HG03196 (cell line): Measurements from ENCODE around the gene GNA14.
"Not testable (repeated sequence)": the region's sequence is repeated elsewhere in the genome, so short reads cannot be mapped to it uniquely, and the experiment has no call there.

ENCODE experiments used
- ATAC-seq: cut with Tn5 transposase; IDR thresholded peaks from one replicate; pipeline ENCODE4 v1.9.1; 2021; ENCODE audit not compliant: unreplicated experiment

GNA14 gene

GRCh38 chr9:77455312-77455927 lies 192.7 kb downstream of the GNA14 start:
- no peak for ATAC-seq

GRCh38 chr9:77454663-77455062 lies 193.5 kb downstream of the GNA14 start:
- no peak for ATAC-seq

- no peak for ATAC-seq
Observed at GRCh38 chr9:77453825-77454647, 194.1 kb downstream of the GNA14 start.

- no peak for ATAC-seq
Observed at GRCh38 chr9:77451507-77451906, 196.6 kb downstream of the GNA14 start.

- no peak for ATAC-seq
Observed at GRCh38 chr9:77450085-77450475, 198.0 kb downstream of the GNA14 start.

GRCh38 chr9:77449240-77450084 lies 198.7 kb downstream of the GNA14 start:
- no peak for ATAC-seq

- no peak for ATAC-seq
Observed at GRCh38 chr9:77447646-77448045, 200.5 kb downstream of the GNA14 start.

GRCh38 chr9:77442436-77442835 lies 205.7 kb downstream of the GNA14 start:
- ATAC-seq = no peak

- ATAC-seq = not testable (repeated sequence)
Observed at GRCh38 chr9:77441124-77441523, 207.0 kb downstream of the GNA14 start.

GRCh38 chr9:77440057-77440456 lies 208.1 kb downstream of the GNA14 start:
- ATAC-seq = no peak

GRCh38 chr9:77438653-77439052 lies 209.5 kb downstream of the GNA14 start:
- ATAC-seq = no peak

- ATAC-seq = no peak
Observed at GRCh38 chr9:77435688-77436087, 212.4 kb downstream of the GNA14 start.

GRCh38 chr9:77435277-77435676 lies 212.8 kb downstream of the GNA14 start:
- ATAC-seq = no peak

GRCh38 chr9:77433675-77434445 lies 214.3 kb downstream of the GNA14 start:
- peak; percentile 73 for ATAC-seq

- no peak for ATAC-seq
Observed at GRCh38 chr9:77432053-77432452, 216.1 kb downstream of the GNA14 start.

- no peak for ATAC-seq
Observed at GRCh38 chr9:77429928-77430327, 218.2 kb downstream of the GNA14 start.

GRCh38 chr9:77427256-77427927 lies 220.7 kb downstream of the GNA14 start:
- ATAC-seq = no peak

GRCh38 chr9:77426712-77427111 lies 221.4 kb downstream of the GNA14 start:
- no peak for ATAC-seq

- ATAC-seq = no peak
Observed at GRCh38 chr9:77424993-77425392, 223.1 kb downstream of the GNA14 start.

GRCh38 chr9:77423841-77424240 lies 224.3 kb downstream of the GNA14 start:
- no peak for ATAC-seq
